GM12878 (cell line): ENCODE results near the gene CCDC34. TPM values are rescaled to one million over a fixed set of nuclear protein-coding genes. Genes with fewer than 3 reads are reported as not detected.
"Not testable (repeated sequence)": the region's sequence is repeated elsewhere in the genome, so short reads cannot be mapped to it uniquely, and the experiment has no call there.

Experiments used
- ATAC-seq: fragments of 200-7000 bp; cut with Tn5 transposase; 3 replicates; pipeline ENCODE4 v1.9.1; 2020; ENCODE audit warnings: mild to moderate bottlenecking, moderate library complexity
- BruUV-seq: library from RNA; stranded (reverse); fragments of 400-500 nt; replicated peaks from 2 replicates; lab custom pipeline; 2021; lab: Mats Ljungman, UMichigan
- CTCF ChIA-PET: fragments of 300-600 bp; sonication (Branson Sonifier 250); formaldehyde crosslinking; extraction: SDS; loops from one replicate; lab custom pipeline; 2021; ENCODE audit warnings: inconsistent platforms; lab: Yijun Ruan, JAX
- POLR2A ChIA-PET: fragments of 350-600 bp; formaldehyde crosslinking; extraction: SDS; loops from one replicate; lab custom pipeline; 2021; ENCODE audit warnings: inconsistent platforms; lab: Charles Lee
- RAD21 ChIA-PET: fragments of 300-600 bp; sonication (Branson Sonifier 250); formaldehyde crosslinking; loops from one replicate; lab custom pipeline; 2023; ENCODE audit warnings: antibody characterized with exemption; ENCODE audit not compliant: unreplicated experiment; lab: Charles Lee
- SMC1A ChIA-PET: fragments of 300-600 bp; sonication (Branson Sonifier 250); formaldehyde crosslinking; loops from one replicate; lab custom pipeline; 2023; ENCODE audit not compliant: unreplicated experiment, uncharacterized antibody; lab: Charles Lee
- DNase-seq: peaks from one replicate; pipeline ENCODE4 v3.0.0-alpha.2; 2011; ENCODE audit warnings: low read depth, low spot score
- FAIRE-seq: peaks from 3 replicates; lab custom pipeline; 2011; peaks lifted over from hg19 to GRCh38; lab: Jason Lieb, UNC
- H2AFZ ChIP-seq: 2 replicates; pipeline ENCODE4 v1.6.0; 2011; ENCODE audit warnings: low read depth, low read length, control low read depth; ENCODE audit not compliant: control insufficient read depth
- H3K27ac ChIP-seq: 2 replicates; pipeline ENCODE4 v1.5.1; 2011; ENCODE audit warnings: control low read depth; ENCODE audit not compliant: control insufficient read depth, insufficient read depth
- H3K27me3 ChIP-seq, 2 experiments: replicated peaks in 1 of 2; 2 replicates each; pipeline versions ENCODE4 v1.6.0 to v1.6.1; 2011; ENCODE audit warnings: low read length in 1 of 2; ENCODE audit not compliant: control insufficient read depth in 2 of 2, insufficient read depth in 2 of 2
- H3K36me3 ChIP-seq, 2 experiments: 2 replicates each; pipeline ENCODE4 v1.5.1; 2011; ENCODE audit warnings: low read length in 1 of 2; ENCODE audit not compliant: control insufficient read depth in 2 of 2, insufficient read depth in 2 of 2
- H3K4me1 ChIP-seq: 2 replicates; pipeline ENCODE4 v1.6.1; 2011; ENCODE audit warnings: mild to moderate bottlenecking, low read length, moderate library complexity, mixed read lengths; ENCODE audit not compliant: control insufficient read depth, insufficient read depth
- H3K4me2 ChIP-seq: 2 replicates; pipeline ENCODE4 v1.6.0; 2011; ENCODE audit warnings: control low read depth; ENCODE audit not compliant: control insufficient read depth, insufficient read depth
- H3K4me3 ChIP-seq: fragments of 200-600 bp; sonication (generic); 2 replicates; pipeline ENCODE4 v1.5.1; 2016
- H3K79me2 ChIP-seq: 2 replicates; pipeline ENCODE4 v1.6.0; 2011; ENCODE audit warnings: low read length; ENCODE audit not compliant: control insufficient read depth, insufficient read depth
- H3K9ac ChIP-seq: 2 replicates; pipeline ENCODE4 v1.8.0; 2011; ENCODE audit warnings: low read length, control low read depth, mixed read lengths; ENCODE audit not compliant: control insufficient read depth, insufficient read depth
- H3K9me3 ChIP-seq: replicated peaks from 3 replicates; pipeline ENCODE4 v1.5.1; 2011; ENCODE audit warnings: mild to moderate bottlenecking, low read length; ENCODE audit not compliant: control insufficient read depth, insufficient read depth
- H4K20me1 ChIP-seq: 2 replicates; pipeline ENCODE4 v1.6.0; 2011; ENCODE audit not compliant: control insufficient read depth, insufficient read depth
- CEBPB ChIP-seq, 2 experiments: fragments of 150-350 bp in 1 of 2; IDR thresholded peaks; 2 replicates each; pipeline ENCODE4 v1.6.1; 2012 to 2014; ENCODE audit warnings: low read depth in 2 of 2, low read length in 2 of 2, borderline replicate concordance in 1 of 2, inconsistent platforms in 1 of 2
- CREM ChIP-seq: IDR thresholded peaks from 2 replicates; pipeline ENCODE4 v1.6.1; 2014; ENCODE audit warnings: antibody characterized with exemption, low read depth
- KDM1A ChIP-seq: fragments of 200-600 bp; sonication (generic); IDR thresholded peaks from 2 replicates; pipeline ENCODE4 v1.6.1; 2016; ENCODE audit warnings: borderline replicate concordance
- NFIC ChIP-seq: IDR thresholded peaks from 2 replicates; pipeline ENCODE4 v1.6.1; 2012; ENCODE audit warnings: low read depth, mild to moderate bottlenecking, inconsistent platforms, low read length, moderate library complexity
- POLR2AphosphoS5 ChIP-seq: IDR thresholded peaks from 2 replicates; pipeline ENCODE4 v1.6.1; 2011; ENCODE audit warnings: mild to moderate bottlenecking, low read length, inconsistent platforms
- SKIL ChIP-seq: fragments of 450-650 bp; IDR thresholded peaks from 2 replicates; pipeline ENCODE4 v1.6.1; 2017; ENCODE audit warnings: mild to moderate bottlenecking, low read depth, inconsistent platforms; ENCODE audit not compliant: poor library complexity, severe bottlenecking
- WGBS: methylation state at CpG from one replicate; pipeline ENCODE4 v1.1.6; 2016; ENCODE audit warnings: low lambda C conversion rate; ENCODE audit not compliant: insufficient replicate concordance, insufficient coverage; ENCODE audit errors: missing lambda C conversion rate; 5-methylcytosine and 5-hydroxymethylcytosine counted together
- in situ Hi-C: fragments of 300-500 bp; cut with MboI; formaldehyde crosslinking; loops from 9 replicates; pipeline ENCODE4 v1.14.3; 2018; ENCODE audit warnings: mixed read lengths
- intact Hi-C: fragments of 100-400 bp; cut with micrococcal nuclease; formaldehyde crosslinking; loops from one replicate; pipeline ENCODE4 v1.14.2; 2022; ENCODE audit not compliant: unreplicated experiment
- polyA plus RNA-seq, 11 experiments: library from polyadenylated mRNA; depleted of rRNA in 4 of 11; unstranded in 6 of 11; stranded (reverse) in 5 of 11; fragments of >200 nt; fragmentation: Nextera tagmentation in 4 of 11; fragmentation: Illumina TruSeq in 1 of 11; extraction: Ambion mirVana in 4 of 11; extraction: Trizol in 1 of 11; gene quantifications; 1 replicate in 1 of 11; 2 replicates in 10 of 11; pipeline versions ENCODE4 v1.2.1 to v1.2.3, GENCODE V29; 2011 to 2016; ENCODE audit warnings: inconsistent platforms in 2 of 11, missing spikeins in 2 of 11, low read depth in 1 of 11
- total RNA-seq, 4 experiments: library from RNA; depleted of rRNA in 3 of 4; stranded (reverse); fragments of >200 nt in 3 of 4; fragmentation: Illumina TruSeq in 1 of 4; extraction: Trizol in 1 of 4; gene quantifications; 2 replicates each; pipeline versions ENCODE4 v1.2.1 to v1.2.3, GENCODE V29; 2013 to 2021
- TF ChIP-seq, protein P1 (sequence below), 3 experiments: IDR thresholded peaks in 2 of 3; conservative IDR thresholded peaks in 1 of 3; 2 replicates each; pipeline ENCODE4 v1.5.1; 2011; ENCODE audit warnings: low read depth in 3 of 3, low read length in 3 of 3, mild to moderate bottlenecking in 3 of 3, control low read depth in 2 of 3, moderate library complexity in 2 of 3, inconsistent platforms in 1 of 3, mixed read lengths in 1 of 3; ENCODE audit not compliant: control insufficient read depth in 2 of 3, insufficient read depth in 1 of 3; ENCODE audit errors: extremely low read depth in 1 of 3

CCDC34 gene
- total and polyA plus RNA-seq, 10 of the 15 experiments (the other 5 are each of a cell fraction or from before 2014, with no cell fraction given), result 6.2 to 39.1 (median 14.6) TPM

GRCh38 chr11:27334764-27335163 is 28.3 kb downstream of the CCDC34 start:
- FAIRE-seq, RAD21 ChIA-PET, intact Hi-C loops, H3K9ac ChIP-seq, H3K79me2 ChIP-seq, SMC1A ChIA-PET, BruUV-seq, H4K20me1 ChIP-seq, H2AFZ ChIP-seq, H3K4me2 ChIP-seq, H3K4me3 ChIP-seq, ATAC-seq, H3K36me3 ChIP-seq, H3K9me3 ChIP-seq, POLR2A ChIA-PET, H3K4me1 ChIP-seq, H3K27ac ChIP-seq, DNase-seq, CTCF ChIA-PET, in situ Hi-C loops, H3K27me3 ChIP-seq: not testable (repeated sequence)
- 97% methylated on average over 4 of the region's 4 CpGs for WGBS

DNA sequence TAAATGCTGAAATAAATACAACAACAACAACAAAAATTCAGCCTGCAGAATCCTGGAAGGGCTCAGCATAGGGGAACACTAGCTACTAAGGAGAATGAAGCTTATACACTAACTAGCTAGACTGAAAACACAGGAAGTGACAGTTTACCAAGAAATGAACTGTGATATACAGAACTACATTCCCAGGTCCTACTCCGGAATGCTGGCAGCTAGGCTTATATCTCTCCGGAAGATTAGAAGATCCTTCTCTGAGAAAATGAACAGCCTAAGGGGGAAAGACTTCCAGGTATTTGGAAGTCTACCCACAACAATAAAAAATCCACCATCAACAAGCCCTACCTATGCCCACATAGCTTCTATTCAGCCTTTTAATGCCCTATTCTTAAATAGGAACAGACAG is 31.0 kb downstream of the CCDC34 start:
- no peaks in the 10 kb centered on the region for H4K20me1 ChIP-seq
- ChIA-PET RAD21 (interaction anchor here (0.7 kb wide), 1 partner anchor 33 kb away, joined by 3 read pairs; no protein-coding TSS in a partner anchor), SMC1A (no interaction called here), POLR2A (no interaction called here), CTCF (interaction anchor here (0.7 kb wide), 1 partner anchor 290 kb away, joined by 3 read pairs; no protein-coding TSS in a partner anchor)
- no peaks in the 10 kb centered on the region; a peak in 1 of 4 replicates for H3K36me3 ChIP-seq
- no peaks in the 10 kb centered on the region for H3K79me2 ChIP-seq
- no peaks in the 10 kb centered on the region for H3K4me1 ChIP-seq
- H3K4me2 ChIP-seq, result no peak overlapping the region
- H3K27me3 ChIP-seq, result no peaks in the 10 kb centered on the region
- no peaks in the 10 kb centered on the region for H3K9me3 ChIP-seq
- H3K4me3 ChIP-seq, result no peak overlapping the region
- H3K9ac ChIP-seq, result no peak overlapping the region
- BruUV-seq, result no TSS peak
- ATAC-seq, result no peak
- in situ Hi-C loops (no loop called here), intact Hi-C loops (no loop called here)
- 93% methylated on average over 2 of the region's 2 CpGs for WGBS
- no peak for DNase-seq
- TF ChIP-seq CREM (no peak), POLR2AphosphoS5 (no peak), CEBPB (IDR thresholded peaks at IDR 0.05; ENCODE audit: borderline replicate concordance in 1 of 2, low read depth in 2 of 2, low read length in 2 of 2) (no peak), NFIC (no peak), KDM1A (no peak), SKIL (no peak)
- TF ChIP-seq, protein P1, sequence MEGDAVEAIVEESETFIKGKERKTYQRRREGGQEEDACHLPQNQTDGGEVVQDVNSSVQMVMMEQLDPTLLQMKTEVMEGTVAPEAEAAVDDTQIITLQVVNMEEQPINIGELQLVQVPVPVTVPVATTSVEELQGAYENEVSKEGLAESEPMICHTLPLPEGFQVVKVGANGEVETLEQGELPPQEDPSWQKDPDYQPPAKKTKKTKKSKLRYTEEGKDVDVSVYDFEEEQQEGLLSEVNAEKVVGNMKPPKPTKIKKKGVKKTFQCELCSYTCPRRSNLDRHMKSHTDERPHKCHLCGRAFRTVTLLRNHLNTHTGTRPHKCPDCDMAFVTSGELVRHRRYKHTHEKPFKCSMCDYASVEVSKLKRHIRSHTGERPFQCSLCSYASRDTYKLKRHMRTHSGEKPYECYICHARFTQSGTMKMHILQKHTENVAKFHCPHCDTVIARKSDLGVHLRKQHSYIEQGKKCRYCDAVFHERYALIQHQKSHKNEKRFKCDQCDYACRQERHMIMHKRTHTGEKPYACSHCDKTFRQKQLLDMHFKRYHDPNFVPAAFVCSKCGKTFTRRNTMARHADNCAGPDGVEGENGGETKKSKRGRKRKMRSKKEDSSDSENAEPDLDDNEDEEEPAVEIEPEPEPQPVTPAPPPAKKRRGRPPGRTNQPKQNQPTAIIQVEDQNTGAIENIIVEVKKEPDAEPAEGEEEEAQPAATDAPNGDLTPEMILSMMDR (IDR thresholded peaks at IDR 0.05 in 2 of 3, conservative IDR thresholded peaks at IDR 0.05 in 1 of 3; ENCODE audit: control insufficient read depth in 2 of 3, extremely low read depth in 1 of 3, insufficient read depth in 1 of 3, low read depth in 3 of 3, low read length in 3 of 3), result no peak
- no peak for FAIRE-seq
- H3K27ac ChIP-seq, result no peak overlapping the region
- H2AFZ ChIP-seq, result no peak overlapping the region
